GM08714 (cell line): ENCODE data around the gene CCNL2.
A peak's percentile ranks its signal among the peaks of the same experiment; 100 is the strongest.
"Not testable (repeated sequence)": the region's sequence is repeated elsewhere in the genome, so short reads cannot be mapped to it uniquely, and the experiment has no call there.

Experiments used
- H3K4me3 ChIP-seq: fragments of 200-500 bp; sonication (Bioruptor generic); 2 replicates; pipeline ENCODE4 v1.5.1; 2014; ENCODE audit warnings: mild to moderate bottlenecking, low read length, inconsistent platforms
- ZNF274 ChIP-seq: IDR thresholded peaks from 2 replicates; pipeline ENCODE4 v1.6.1; 2012; ENCODE audit warnings: mild to moderate bottlenecking, low read depth, low read length

The CCNL2 gene

GRCh38 chr1:1387098-1388077 is 11.7 kb downstream of the CCNL2 start:
- no peak overlapping the region for H3K4me3 ChIP-seq
- TF ChIP-seq ZNF274 = no peak

GRCh38 chr1:1385931-1386330 is 13.2 kb downstream of the CCNL2 start:
- TF ChIP-seq ZNF274 = no peak
- no peak overlapping the region for H3K4me3 ChIP-seq

GRCh38 chr1:1385339-1385738 is 13.8 kb downstream of the CCNL2 start:
- H3K4me3 ChIP-seq = not testable (repeated sequence)

GRCh38 chr1:1381294-1381693 is 17.8 kb downstream of the CCNL2 start:
- H3K4me3 ChIP-seq = no peak overlapping the region
- TF ChIP-seq ZNF274 = no peak

- no peak for TF ChIP-seq ZNF274
- H3K4me3 ChIP-seq = no peak overlapping the region
Observed at GRCh38 chr1:1380860-1381259, 18.3 kb downstream of the CCNL2 start.

- TF ChIP-seq ZNF274 = no peak
Observed at GRCh38 chr1:1377540-1378205, 21.5 kb downstream of the CCNL2 start.

GRCh38 chr1:1376551-1377226 is 22.4 kb downstream of the CCNL2 start:
- TF ChIP-seq ZNF274 = no peak
- H3K4me3 ChIP-seq = no peak overlapping the region; the same call in 1 of the 2 replicates

More at GRCh38 chr1:1377540-1378205, 21.5 kb downstream of the CCNL2 start:
- H3K4me3 ChIP-seq = no peak overlapping the region

- no peak for TF ChIP-seq ZNF274
- H3K4me3 ChIP-seq = peak within 1 kb of the TSS; percentile 95
Observed at GRCh38 chr1:1374929-1375662, 24.0 kb downstream of the CCNL2 start, which contains the start of gene AURKAIP1. AURKAIP1 (minus strand) TSS chr1:1375207; CDS start chr1:1374756, 451 bp downstream.

GRCh38 chr1:1374589-1374928 is 24.6 kb downstream of the CCNL2 start:
- peak overlapping the region; percentile 95 for H3K4me3 ChIP-seq
- TF ChIP-seq ZNF274 = no peak

- TF ChIP-seq ZNF274 = no peak
Observed at GRCh38 chr1:1373815-1374588, 25.1 kb downstream of the CCNL2 start.

GRCh38 chr1:1373051-1373814 is 25.9 kb downstream of the CCNL2 start:
- TF ChIP-seq ZNF274 = no peak
- no peak overlapping the region; the same call in 1 of the 2 replicates for H3K4me3 ChIP-seq

More at GRCh38 chr1:1373815-1374588, 25.1 kb downstream of the CCNL2 start:
- H3K4me3 ChIP-seq = peak overlapping the region; percentile 95
